Mesodermal cell (in vitro differentiated cells): ENCODE measurements around the gene HEY2.
"Not testable (repeated sequence)": the region's sequence is repeated elsewhere in the genome, so short reads cannot be mapped to it uniquely, and the experiment has no call there.

ENCODE experiments used
- H3K27ac ChIP-seq: 2 replicates; pipeline ENCODE4 v1.7.0; 2013; ENCODE audit warnings: mild to moderate bottlenecking, low read depth, low read length, moderate library complexity; ENCODE audit not compliant: severe bottlenecking
- H3K36me3 ChIP-seq: 2 replicates; pipeline ENCODE4 v1.7.1; 2013; ENCODE audit warnings: mild to moderate bottlenecking, low read length, moderate library complexity; ENCODE audit not compliant: control insufficient read depth, insufficient read depth
- H3K4me1 ChIP-seq: one replicate; pipeline ENCODE4 v1.7.1; 2013; ENCODE audit warnings: mild to moderate bottlenecking, low read length; ENCODE audit not compliant: insufficient read depth, control insufficient read depth, poor library complexity, severe bottlenecking
- H3K4me3 ChIP-seq: 2 replicates; pipeline ENCODE4 v1.7.0; 2013; ENCODE audit warnings: low read length, control low read depth, mild to moderate bottlenecking; ENCODE audit not compliant: insufficient read depth, poor library complexity, severe bottlenecking; ENCODE audit errors: extremely low read depth
- H3K9me3 ChIP-seq: 2 replicates; pipeline ENCODE4 v1.7.1; 2013; ENCODE audit warnings: mild to moderate bottlenecking, low read length, moderate library complexity; ENCODE audit not compliant: control insufficient read depth
- WGBS, 2 experiments: methylation state at CpG; one replicate each; pipeline ENCODE4 v1.1.5; 2013; ENCODE audit warnings: missing lambda C conversion rate in 2 of 2; ENCODE audit not compliant: insufficient coverage in 2 of 2; 5-methylcytosine and 5-hydroxymethylcytosine counted together

Gene HEY2

DNA sequence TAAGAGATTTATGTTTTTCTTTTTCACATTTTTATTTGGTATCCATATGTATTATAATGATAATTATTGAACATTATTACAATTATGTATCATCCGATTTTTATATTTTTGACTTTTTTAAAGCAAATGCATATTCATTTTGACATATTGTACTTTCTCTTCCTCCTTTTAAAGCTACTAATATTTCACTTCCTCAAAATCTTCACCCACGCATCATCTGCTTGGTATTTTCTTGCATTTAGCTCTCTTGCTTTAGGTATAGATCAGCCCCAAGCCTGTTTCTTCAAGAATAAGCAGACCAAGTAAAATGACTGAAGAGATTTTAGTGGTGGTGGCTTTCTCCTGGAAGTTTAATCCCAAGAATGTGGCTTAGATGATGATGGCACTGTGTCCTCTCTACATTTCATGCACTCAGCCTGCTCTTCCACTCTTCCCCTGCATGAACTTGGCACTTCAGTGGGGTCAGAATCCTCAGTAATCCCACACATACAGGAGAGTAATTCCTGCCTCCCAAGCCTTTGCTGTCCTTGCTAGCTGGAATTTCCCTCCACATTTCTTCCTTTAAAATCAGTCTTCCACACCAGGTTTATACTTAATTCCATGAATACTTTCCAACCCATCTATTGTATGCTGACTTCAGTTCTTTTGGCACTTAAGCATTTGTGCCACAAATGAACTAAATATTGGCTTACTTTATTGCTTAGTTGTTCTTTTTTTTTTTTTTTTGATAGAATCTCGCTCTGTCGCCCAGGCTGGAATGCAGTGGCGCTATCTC, 49.5 kb downstream of the HEY2 start:
- Histone ChIP-seq H3K27ac (no peak overlapping the region), H3K9me3 (no peaks in the 10 kb centered on the region), H3K4me1 (no peaks in the 10 kb centered on the region), H3K4me3 (no peak overlapping the region), H3K36me3 (no peaks in the 10 kb centered on the region)
- WGBS, 2 experiments: 80 to 100% methylated on average over 2 to 4 of the region's 5 CpGs

DNA sequence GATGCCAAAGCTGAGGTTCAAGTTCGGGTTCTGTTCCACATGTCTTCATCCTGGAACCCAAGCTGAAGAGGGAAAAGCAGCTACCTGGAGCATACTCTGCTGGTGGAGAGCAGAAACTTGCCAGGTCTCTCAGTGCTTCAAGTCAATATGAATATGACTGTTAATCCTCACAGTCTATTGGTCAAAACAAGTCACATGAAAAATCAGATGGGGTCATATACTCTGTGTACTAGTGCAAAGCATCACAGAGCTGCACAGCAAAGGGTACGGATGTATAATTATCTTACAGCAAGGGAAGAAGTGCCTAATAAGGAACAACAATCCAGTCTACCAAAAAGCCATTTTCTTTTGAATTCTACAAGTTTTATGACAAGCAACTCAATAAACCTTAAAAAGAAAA, 53.0 kb downstream of the HEY2 start:
- H3K4me3 ChIP-seq: no peak overlapping the region
- H3K4me1 ChIP-seq: peaks cover 2% of the 10 kb centered on the region
- WGBS, 2 experiments: 82 to 96% methylated on average over 1 to 2 of the region's 2 CpGs
- H3K9me3 ChIP-seq: no peaks in the 10 kb centered on the region
- no peaks in the 10 kb centered on the region for H3K36me3 ChIP-seq
- H3K27ac ChIP-seq: no peak overlapping the region

DNA sequence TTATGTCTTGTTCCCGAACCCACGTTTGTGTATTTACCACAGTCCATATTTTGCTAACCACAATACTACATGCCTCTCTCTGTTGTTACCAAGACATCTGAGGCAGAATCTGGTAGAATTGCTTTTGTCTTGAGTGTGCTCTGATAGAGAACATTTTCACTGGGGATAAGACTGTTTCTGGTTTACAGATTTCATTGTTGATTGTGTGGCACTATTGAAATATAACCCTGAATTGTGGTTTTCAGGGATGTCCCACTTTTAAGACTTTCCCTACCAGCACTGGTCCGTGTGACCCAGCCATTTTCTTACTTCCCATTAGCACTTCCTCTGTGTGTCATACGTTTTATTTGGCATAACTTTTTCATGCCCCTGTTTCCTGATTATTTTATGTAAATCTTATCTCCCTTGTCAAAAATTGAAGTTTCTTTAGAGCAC, 53.5 kb downstream of the HEY2 start:
- WGBS, 2 experiments: 67 to 83% methylated on average over 1 of the region's 4 CpGs
- Histone ChIP-seq H3K4me3 (no peak overlapping the region), H3K36me3 (no peaks in the 10 kb centered on the region), H3K4me1 (peaks cover 8% of the 10 kb centered on the region), H3K9me3 (no peaks in the 10 kb centered on the region), H3K27ac (no peak overlapping the region)

DNA sequence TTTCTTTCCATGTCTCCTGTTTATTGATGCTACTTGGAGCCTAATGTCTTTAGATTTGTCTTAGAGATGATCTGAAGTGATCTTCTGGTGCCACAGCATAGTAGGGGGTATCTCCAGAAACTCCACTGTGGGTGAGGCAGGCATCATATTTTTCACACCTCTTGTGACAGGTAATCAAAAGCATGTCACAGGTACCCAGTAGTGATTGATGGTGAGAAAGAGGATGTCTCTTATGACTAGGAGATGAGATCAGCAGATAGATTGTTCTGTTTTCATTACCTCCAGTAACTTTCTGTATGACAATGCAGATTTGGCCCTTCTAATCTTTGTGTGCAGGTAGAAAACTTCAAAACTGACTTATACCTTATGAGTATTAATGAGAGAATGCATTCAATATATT, 54.8 kb downstream of the HEY2 start:
- Histone ChIP-seq H3K9me3 (no peaks in the 10 kb centered on the region), H3K27ac (no peak overlapping the region), H3K4me3 (no peak overlapping the region), H3K36me3 (no peaks in the 10 kb centered on the region), H3K4me1 (peaks cover 12% of the 10 kb centered on the region)

DNA sequence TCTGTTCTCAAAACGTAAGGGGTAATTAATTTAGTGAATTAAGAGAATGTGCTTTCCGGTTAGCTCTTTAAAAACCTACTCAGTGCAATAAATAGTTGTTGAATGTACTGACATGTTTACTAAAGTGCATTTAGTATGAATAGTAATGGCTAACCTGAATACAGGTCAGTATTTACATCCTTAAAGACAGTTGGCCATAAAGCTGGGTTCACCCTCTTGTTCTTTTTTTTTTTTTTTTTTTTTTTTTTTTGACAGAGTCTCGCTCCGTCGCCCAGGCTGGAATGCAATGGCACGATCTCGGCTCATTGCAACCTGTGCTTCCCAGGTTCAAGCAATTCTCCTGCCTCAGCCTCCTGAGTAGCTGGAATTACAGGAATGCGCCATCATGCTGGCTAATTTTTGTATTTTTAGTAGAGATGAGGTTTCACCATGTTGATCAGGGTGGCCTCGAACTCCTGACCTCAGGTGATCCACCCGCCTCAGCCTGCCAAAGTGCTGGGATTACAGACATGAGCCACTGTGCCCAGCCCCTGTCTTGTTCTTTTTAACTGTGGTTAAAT, 55.5 kb downstream of the HEY2 start:
- peaks cover 12% of the 10 kb centered on the region for H3K4me1 ChIP-seq
- not testable (repeated sequence) for H3K36me3 ChIP-seq, H3K9me3 ChIP-seq, H3K27ac ChIP-seq, H3K4me3 ChIP-seq
- 93% methylated on average over 8 of the region's 10 CpGs; no CpG with 5 or more reads in 1 of the 2 experiments for WGBS, 2 experiments

DNA sequence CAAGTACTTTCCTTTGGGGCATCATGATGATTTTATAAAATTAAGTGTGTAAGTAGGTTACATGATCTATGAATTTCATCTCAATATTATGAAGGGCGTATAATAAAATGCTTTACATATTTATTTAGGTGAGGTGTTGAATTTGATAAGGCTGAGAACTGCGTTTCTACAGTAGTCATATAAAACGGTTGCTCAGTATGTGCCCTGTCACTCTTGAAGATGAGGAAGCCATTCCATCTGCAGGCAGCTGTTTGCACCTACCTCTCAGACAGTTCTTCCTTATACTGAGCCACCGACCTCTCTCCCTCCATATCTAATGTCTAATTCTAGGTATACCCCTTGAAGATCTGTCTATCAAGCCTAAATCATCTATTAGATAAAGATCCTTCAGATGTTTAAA, 57.4 kb downstream of the HEY2 start:
- peaks cover 12% of the 10 kb centered on the region for H3K4me1 ChIP-seq
- WGBS, 2 experiments: 58 to 92% methylated on average over 2 to 3 of the region's 4 CpGs
- H3K9me3 ChIP-seq: no peaks in the 10 kb centered on the region
- H3K4me3 ChIP-seq: no peak overlapping the region
- H3K36me3 ChIP-seq: no peaks in the 10 kb centered on the region
- H3K27ac ChIP-seq: no peak overlapping the region

DNA sequence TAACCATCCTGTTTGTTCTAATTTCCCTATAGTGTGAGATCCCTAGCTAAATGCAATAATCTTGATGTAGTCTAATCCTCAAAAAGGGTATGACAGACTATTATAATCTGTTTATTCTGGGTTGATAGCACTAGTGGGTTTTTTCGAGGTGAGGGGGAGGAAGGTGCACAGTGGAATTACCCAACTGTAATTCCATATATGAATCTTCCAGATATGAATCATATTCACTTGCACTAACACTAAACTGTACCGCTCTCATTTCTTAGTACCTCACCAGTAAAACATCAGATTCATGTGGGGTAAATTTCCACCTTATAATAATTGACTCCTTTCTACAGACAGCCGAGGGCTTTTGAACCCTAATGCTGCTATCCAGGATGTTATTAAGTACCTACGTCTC, 57.9 kb downstream of the HEY2 start:
- Histone ChIP-seq H3K4me3 (no peak overlapping the region), H3K27ac (no peak overlapping the region), H3K36me3 (no peaks in the 10 kb centered on the region), H3K9me3 (no peaks in the 10 kb centered on the region), H3K4me1 (peaks cover 14% of the 10 kb centered on the region)
- 100% methylated on average over 1 of the region's 4 CpGs; no CpG with 5 or more reads in 1 of the 2 experiments for WGBS, 2 experiments

DNA sequence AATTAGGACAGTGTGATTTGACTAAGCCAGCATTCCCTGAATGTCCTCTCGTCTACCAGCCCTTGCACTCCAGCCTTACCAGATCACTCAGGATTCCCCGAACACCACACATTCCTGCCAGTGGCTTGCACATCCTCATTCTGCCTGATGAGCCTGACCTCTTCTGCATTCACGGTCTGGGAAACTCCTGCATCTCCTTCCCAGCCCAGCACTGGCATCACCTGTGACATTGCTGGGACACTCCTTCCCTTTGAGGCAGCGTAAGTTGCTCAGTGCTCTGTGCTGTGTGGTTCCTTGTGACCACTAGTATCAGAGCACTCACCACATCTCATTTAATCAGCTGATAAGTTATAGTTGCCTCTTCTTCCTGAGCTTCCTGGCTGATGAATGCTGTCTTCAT, 58.6 kb downstream of the HEY2 start:
- Histone ChIP-seq H3K4me3 (no peak overlapping the region), H3K36me3 (no peaks in the 10 kb centered on the region), H3K9me3 (no peaks in the 10 kb centered on the region), H3K27ac (no peak overlapping the region), H3K4me1 (peaks cover 21% of the 10 kb centered on the region)
- WGBS, 2 experiments: 68 to 88% methylated on average over 4 of the region's 4 CpGs

DNA sequence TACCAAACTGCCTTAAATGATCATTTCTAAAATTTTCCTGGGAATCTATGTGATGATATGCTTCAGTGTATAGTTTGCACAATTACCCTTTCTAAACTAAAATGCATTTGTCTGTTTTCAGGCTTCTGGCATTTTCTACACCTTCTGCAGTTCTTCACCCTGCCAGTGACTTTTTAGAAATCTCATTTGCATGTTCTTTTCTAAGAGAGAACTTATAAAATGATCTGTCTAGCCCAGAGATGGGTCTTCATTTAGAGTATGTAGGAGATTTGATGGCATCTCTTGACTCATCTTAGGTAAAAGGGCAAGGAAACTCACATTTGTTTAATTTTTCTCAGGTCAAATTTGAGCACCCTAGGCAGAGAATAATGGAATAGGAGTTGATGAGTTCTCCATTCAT, 59.2 kb downstream of the HEY2 start:
- Histone ChIP-seq H3K4me1 (peaks cover 22% of the 10 kb centered on the region), H3K9me3 (no peaks in the 10 kb centered on the region), H3K36me3 (no peaks in the 10 kb centered on the region), H3K27ac (no peak overlapping the region), H3K4me3 (no peak overlapping the region)

DNA sequence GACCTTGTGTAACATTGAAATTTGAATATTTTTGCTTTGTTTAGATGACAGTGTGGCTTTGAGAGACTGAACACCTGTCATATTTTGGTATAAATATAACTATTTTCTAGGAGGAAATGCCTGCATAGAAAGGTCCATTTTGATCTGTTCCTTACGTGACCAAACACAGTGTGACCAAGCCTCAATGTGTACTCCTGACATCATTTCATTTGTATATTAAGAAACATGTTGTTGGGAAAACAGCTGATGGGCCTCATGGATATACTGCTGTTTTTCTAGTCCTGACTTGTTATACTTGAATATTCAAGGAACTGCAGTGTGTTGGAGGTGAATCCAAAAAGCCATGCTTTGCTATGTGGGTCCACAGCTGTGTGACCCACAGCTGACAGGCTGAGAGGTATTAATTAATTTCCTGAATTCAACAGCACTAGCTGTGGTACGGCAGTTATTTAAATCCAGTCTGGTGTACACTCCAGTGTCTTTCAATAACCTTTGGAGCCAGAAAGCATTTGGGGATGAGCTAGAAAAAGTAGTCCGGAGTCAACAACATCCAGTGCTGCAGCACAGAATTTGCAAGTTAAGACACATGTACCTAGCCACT, 60.2 kb downstream of the HEY2 start:
- Histone ChIP-seq H3K27ac (no peak overlapping the region), H3K9me3 (no peaks in the 10 kb centered on the region), H3K4me1 (peaks cover 27% of the 10 kb centered on the region), H3K36me3 (no peaks in the 10 kb centered on the region), H3K4me3 (no peak overlapping the region)
- WGBS, 2 experiments: 75 to 92% methylated on average over 1 to 2 of the region's 3 CpGs

DNA sequence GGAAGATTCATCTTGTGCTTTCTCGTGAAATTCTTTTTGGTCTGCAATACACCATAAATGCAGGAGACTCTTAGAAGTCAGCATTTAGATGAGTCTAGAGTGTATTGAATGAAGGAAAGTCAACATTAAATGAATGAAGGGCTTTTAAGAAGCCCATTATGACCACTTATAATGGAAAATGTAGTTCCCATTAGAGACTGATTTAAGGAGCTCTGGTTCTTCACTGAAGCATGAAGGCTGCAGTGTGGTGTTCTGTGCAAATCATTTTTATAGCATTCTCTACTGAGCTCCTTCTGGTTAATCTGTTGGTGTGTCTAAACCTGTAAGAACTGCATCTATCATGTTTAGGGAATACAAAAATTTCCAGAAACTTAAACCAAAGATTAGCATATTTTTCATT, 61.0 kb downstream of the HEY2 start:
- H3K9me3 ChIP-seq: no peaks in the 10 kb centered on the region
- no peak overlapping the region for H3K27ac ChIP-seq
- WGBS, 2 experiments: 89% methylated on average over 1 of the region's 1 CpG; no CpG with 5 or more reads in 1 of the 2 experiments
- peaks cover 29% of the 10 kb centered on the region for H3K4me1 ChIP-seq
- no peaks in the 10 kb centered on the region for H3K36me3 ChIP-seq
- no peak overlapping the region for H3K4me3 ChIP-seq
